Dedifferentiated amniotic fluid mesenchymal stem cell (primary cell): Measurements from ENCODE around the gene TMEM164.

Source experiments
- DNase-seq: peaks from one replicate; pipeline ENCODE4 v3.0.0-alpha.2; 2016; ENCODE audit errors: extremely low spot score

TMEM164 gene

DNA sequence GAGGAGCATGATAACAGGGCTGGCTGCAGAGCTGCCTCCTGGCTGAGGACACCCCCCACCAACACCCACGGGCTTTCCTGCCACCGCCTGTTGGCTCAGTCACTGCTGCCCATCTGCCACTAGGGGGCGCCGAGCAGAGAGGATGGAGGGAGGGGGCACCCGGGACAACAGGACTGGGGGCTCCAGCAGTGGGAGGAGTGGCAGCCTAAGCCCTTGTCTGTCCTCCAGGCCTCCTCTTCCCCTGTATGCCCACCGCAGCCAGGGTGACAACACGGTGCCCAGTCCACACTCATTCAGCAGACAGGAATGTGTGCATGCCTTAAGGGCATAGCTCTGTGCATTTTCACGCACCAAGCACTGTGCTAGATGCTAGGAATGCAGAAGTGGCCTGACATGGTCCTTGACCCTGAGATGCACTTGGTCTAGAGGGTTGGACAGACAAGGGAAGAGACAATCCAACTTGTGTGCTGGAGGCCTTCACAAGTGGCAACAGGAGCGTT, 165.1 kb downstream of the TMEM164 start:
- peak; percentile 19 for DNase-seq

- no peak for DNase-seq
These were observed 165.7 kb downstream of the TMEM164 start for GRCh38 chrX:110168585-110168984.

- DNase-seq: no peak
These were observed 167.1 kb downstream of the TMEM164 start for GRCh38 chrX:110170029-110170428.

GRCh38 chrX:110171442-110171841, 168.5 kb downstream of the TMEM164 start:
- DNase-seq: no peak

DNA sequence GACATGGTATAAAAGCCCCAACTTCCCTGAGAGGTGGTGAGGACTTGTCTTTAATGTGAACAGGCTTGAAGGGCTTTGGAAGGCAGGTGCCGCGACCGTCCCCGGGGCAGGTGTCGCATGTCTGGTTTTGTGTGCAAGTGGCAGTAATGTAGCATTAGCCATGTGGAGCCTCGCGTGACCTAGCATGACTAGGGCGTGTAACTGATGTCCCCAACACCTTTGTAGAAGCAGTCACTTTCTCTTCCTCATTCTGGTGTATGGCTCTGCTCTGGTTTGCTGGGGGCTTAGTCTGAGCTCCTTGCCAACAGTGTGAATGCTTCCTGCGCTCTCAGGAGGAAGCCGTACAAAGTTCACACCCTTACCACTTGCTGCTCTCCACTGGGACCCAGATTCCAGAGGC, 169.3 kb downstream of the TMEM164 start:
- DNase-seq: no peak

GRCh38 chrX:110173192-110174175, 170.6 kb downstream of the TMEM164 start:
- DNase-seq: no peak

GRCh38 chrX:110175146-110175545, 172.2 kb downstream of the TMEM164 start:
- no peak for DNase-seq

DNA sequence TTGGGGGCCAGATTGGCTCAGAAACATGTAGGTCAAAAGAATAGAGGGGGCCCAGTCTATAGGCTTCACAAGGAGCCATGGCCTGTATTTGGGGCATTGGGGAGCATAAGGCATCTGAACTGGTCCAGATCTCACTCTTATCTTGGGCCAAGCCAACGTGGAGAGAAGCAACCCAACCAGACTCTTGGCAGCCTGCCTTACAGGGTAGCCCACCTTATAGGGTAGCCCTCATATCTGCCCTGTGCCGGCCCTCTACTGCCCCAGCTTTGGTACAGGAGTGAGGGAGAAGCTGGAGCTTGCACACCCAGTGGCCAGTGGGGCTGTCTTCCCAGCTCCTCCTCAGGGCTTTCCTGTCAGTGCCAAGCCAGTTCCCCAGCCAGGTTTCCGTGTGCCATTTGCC, 172.8 kb downstream of the TMEM164 start:
- DNase-seq: no peak

DNA sequence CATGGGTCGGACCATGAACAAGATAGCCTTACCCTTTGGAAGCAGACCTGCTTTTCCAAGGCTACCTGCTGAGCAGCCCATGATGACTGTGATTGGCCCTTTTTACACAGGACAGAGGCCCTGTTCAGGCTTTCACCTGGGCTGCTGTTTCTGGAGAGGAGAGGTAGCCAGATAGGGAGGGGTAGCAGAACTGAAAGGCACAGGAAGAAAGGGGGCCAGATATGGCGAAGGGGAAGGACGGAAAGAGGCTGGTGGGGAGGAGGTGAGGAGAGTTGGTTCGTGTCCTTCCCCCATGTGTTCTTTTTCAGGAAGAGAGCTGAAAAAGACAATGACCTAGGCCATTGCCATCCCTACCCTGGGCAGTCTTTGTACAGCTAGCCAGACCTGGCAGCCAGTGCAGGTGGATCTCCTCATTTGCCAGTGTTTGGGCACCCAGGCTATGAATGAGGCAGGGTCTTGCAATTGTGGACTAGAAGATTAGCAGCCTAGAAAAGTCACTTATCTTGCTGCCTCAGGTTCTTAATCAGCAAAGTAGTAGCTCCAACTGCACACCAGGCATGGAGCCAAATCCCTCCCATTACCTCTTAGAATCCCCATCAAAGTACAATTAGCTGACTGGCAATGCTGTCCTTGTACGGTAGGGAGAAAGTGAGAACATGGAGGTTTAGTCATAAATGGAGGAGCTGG, 175.4 kb downstream of the TMEM164 start:
- DNase-seq: no peak

DNA sequence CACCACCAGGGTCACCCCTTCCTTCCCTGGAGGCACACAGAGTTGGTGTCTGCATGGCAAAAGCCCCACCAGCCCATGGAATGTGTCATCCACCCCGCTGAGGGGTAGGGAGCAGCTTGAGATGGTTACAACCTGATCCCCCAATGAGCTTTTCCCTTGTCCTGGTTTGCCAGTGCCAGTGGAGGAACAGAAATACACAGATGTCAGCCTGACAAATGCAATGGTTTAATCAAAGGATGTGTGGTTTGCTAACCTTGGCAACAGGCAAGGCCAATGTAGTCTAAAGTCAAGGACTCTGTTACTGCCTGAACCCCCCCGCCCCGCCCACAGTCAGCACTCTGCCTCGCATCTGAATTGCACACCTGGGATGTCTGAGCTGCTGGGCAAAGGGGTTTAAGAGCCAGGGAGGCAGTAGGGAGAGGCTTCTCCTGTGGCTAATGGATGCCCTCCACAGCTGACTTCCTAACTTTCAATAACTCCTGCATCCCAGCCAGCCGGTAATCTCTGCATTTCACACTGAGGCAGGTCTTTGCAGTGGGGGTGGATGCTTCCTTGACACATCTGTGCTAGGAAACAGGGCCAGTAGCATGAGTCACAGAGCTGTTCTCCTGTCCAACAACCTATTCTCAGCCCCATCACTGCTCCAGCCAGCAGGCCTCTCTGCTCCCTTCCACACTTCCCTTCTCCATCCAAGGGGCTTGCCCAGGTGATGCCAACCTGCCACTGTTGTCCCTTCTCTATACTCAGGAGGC, 177.4 kb downstream of the TMEM164 start:
- DNase-seq: no peak

- DNase-seq: no peak
These were observed 178.0 kb downstream of the TMEM164 start for GRCh38 chrX:110180928-110181310.

DNA sequence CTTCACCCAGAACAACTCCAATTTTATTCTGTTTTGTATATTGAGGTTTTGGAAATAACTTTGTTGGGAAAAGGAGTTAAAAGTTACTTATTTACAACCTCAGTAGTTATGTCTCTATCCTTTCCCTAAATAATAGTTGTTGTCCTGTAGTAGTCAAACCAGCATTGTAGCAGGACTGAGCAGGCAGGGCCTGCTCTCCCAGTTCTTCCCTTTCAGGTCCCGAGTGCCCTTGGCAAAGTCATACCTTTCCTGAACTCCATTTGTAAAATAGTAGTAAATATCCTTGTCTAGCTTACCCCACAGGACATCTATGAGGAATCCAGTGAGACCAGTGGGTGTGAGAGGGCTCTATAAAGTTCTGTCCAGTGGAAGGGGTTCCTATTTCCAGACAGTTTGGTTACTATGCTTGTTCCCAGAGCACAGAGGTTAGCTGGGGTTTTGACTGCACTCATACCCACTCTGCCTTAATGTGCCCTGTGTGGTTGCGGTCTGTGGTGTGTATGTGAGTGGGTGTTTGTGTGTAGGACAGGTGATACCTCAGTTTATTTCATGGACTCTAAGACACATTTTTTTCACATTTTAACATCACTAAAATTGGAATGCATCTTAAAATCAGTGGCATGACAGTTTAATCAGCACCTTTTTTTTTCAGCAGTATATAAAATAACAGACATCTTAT, 178.7 kb downstream of the TMEM164 start:
- DNase-seq: no peak

DNA sequence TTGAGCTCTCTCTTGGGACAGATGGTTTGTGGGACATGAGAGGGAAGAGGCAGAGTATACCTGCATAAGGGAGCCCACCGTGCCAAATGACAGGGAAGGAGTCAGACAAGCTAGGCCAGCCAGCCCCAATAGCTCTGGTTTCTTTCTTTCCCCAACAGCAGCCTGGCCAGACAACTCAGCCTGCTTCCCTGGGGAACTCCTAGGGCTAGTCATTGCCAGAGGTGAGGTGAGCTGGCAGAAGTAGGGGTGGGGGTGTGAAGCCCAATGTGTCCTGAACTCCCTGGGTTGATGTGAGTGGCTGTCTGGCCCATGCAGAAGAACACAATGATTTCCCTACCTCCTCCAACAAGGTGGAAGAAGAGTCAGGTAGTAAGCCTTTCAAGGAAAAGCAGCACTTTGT, 179.4 kb downstream of the TMEM164 start:
- DNase-seq: no peak

DNA sequence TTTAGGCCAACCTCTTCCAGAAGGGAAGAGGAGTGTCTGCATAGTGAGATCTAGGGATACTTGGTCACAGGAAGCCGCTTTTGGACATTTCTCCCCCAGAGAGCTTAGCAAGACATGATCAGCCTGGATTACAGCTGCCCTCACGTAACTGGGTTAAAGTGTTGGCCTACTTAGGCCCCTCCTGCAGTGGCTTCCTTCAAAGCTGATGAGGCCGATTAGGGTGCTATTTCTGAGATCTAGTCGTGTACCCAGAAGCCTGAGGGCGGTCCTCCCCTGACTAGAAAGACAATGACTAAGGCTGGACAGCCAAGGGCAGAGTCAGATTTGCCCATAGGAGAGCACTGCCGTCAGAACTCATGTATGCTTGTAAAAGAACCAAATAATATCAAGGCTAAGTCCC, 180.0 kb downstream of the TMEM164 start:
- no peak for DNase-seq

- no peak for DNase-seq
These were observed 180.4 kb downstream of the TMEM164 start for GRCh38 chrX:110183314-110183713.

- DNase-seq: no peak
These were observed 186.0 kb downstream of the TMEM164 start for GRCh38 chrX:110188701-110189558.

GRCh38 chrX:110192516-110192915, 189.6 kb downstream of the TMEM164 start:
- no peak for DNase-seq

GRCh38 chrX:110194977-110195376, 192.1 kb downstream of the TMEM164 start:
- no peak for DNase-seq

DNA sequence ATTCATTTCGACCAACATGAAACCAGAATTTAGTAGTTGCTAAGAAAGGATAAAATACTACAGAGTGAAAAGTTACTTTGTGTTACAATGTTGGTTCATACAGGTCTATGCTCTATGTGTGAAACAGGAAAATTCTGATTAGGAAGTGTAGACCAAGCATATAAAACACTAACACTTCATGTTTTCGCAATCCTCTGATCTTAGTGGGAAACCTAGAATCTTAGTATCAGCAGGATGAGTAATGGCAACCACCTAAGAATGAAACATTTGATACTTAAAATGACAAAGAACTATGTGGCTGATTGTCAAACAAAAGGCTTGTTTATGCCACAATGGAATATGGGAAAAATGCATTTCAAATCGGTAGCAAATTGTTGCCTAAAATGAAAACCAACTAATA, 198.9 kb downstream of the TMEM164 start:
- DNase-seq: no peak

GRCh38 chrX:110204986-110205385, 202.1 kb downstream of the TMEM164 start:
- DNase-seq: peak; percentile 27

DNA sequence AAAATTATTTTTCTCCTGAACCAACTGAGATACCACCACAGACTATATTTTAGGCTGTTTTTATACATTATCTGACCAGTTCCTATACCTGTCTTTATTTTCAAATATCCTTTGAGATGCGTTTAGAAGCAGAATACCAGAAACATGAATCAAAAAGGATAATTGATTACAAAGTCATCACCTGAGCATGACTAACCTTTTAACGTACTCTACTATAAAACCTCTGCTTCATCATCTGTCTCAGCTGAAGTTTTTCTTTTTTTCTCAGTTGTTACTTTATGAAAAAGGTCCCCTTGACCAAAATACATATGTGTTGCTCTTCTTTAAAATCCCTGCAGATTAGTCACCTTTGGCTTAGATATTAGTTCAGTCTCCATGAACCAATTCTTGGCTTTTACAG, 205.2 kb downstream of the TMEM164 start:
- DNase-seq: no peak
